HepG2 (cell line): ENCODE measurements around the gene TET2. TPM values are rescaled to one million over a fixed set of nuclear protein-coding genes. Genes with fewer than 3 reads are reported as not detected.
A peak's percentile ranks its signal among the peaks of the same experiment; 100 is the strongest.

ENCODE experiments used
- AHR ChIP-seq: IDR thresholded peaks from 2 replicates; pipeline ENCODE4 v1.6.1; 2018; ENCODE audit warnings: missing genetic modification reagents, missing compliant biosample characterization
- BHLHE40 ChIP-seq: IDR thresholded peaks from 2 replicates; pipeline ENCODE4 v1.6.1; 2011; ENCODE audit warnings: low read length, improper control_type of control experiment
- ELF4 ChIP-seq: sonication (generic); formaldehyde crosslinking; IDR thresholded peaks from 2 replicates; pipeline ENCODE4 v1.5.0; 2020; ENCODE audit warnings: missing genetic modification reagents, mild to moderate bottlenecking, moderate library complexity, borderline replicate concordance
- KDM2A ChIP-seq: sonication (generic); formaldehyde crosslinking; IDR thresholded peaks from 2 replicates; pipeline ENCODE4 v1.4.0; 2020; ENCODE audit warnings: low read depth, missing genetic modification reagents, borderline replicate concordance
- MYC ChIP-seq: sonication (generic); formaldehyde crosslinking; IDR thresholded peaks from 2 replicates; pipeline ENCODE4 v1.9.0; 2021; ENCODE audit warnings: missing genetic modification reagents, borderline replicate concordance
- POLR2AphosphoS2 ChIP-seq: IDR thresholded peaks from 2 replicates; pipeline ENCODE4 v1.6.1; 2011; ENCODE audit warnings: low read depth, low read length, improper control_type of control experiment
- RXRB ChIP-seq: IDR thresholded peaks from 2 replicates; pipeline ENCODE4 v1.6.1; 2016; ENCODE audit warnings: borderline replicate concordance, missing genetic modification reagents, missing compliant biosample characterization
- ZFX ChIP-seq: sonication (generic); formaldehyde crosslinking; IDR thresholded peaks from 2 replicates; pipeline ENCODE4 v1.4.0; 2020; ENCODE audit warnings: mild to moderate bottlenecking, low read depth, missing genetic modification reagents, moderate library complexity
- ZMAT3 ChIP-seq: sonication (generic); formaldehyde crosslinking; conservative IDR thresholded peaks from 2 replicates; pipeline ENCODE4 v1.7.0; 2021; ENCODE audit warnings: missing genetic modification reagents
- ZNF746 ChIP-seq: sonication (generic); formaldehyde crosslinking; IDR thresholded peaks from 2 replicates; pipeline ENCODE4 v1.8.0; 2022; ENCODE audit warnings: mild to moderate bottlenecking, missing genetic modification reagents
- polyA plus RNA-seq, 8 experiments: library from polyadenylated mRNA; depleted of rRNA in 3 of 8; stranded (reverse) in 7 of 8; unstranded in 1 of 8; fragments of >200 nt; fragmentation: Illumina TruSeq in 4 of 8; extraction: Trizol in 4 of 8; gene quantifications; 2 replicates each; pipeline versions ENCODE4 v1.2.1 to v1.2.3, GENCODE V29; 2011 to 2016; ENCODE audit warnings: low read depth in 4 of 8, missing spikeins in 1 of 8, mixed read lengths in 1 of 8; ENCODE audit not compliant: insufficient read depth in 1 of 8
- total RNA-seq, 5 experiments: library from RNA; depleted of rRNA; stranded (reverse); fragments of >200 nt; fragmentation: Illumina TruSeq; extraction: Trizol; gene quantifications; 2 replicates each; pipeline ENCODE4 v1.2.3, GENCODE V29; 2016; ENCODE audit warnings: low read depth in 1 of 5
- TF ChIP-seq, protein P1 (sequence below): sonication (generic); formaldehyde crosslinking; IDR thresholded peaks from 2 replicates; pipeline ENCODE4 v1.8.0; 2023; ENCODE audit warnings: mild to moderate bottlenecking, missing genetic modification reagents
- TF ChIP-seq, protein P2 (sequence below): IDR thresholded peaks from 2 replicates; pipeline ENCODE4 v1.6.1; 2012; ENCODE audit warnings: inconsistent platforms
- TF ChIP-seq, protein P3 (sequence below): sonication (generic); formaldehyde crosslinking; IDR thresholded peaks from 2 replicates; pipeline ENCODE4 v1.5.1; 2020; ENCODE audit warnings: missing genetic modification reagents, mild to moderate bottlenecking, borderline replicate concordance
- TF ChIP-seq, protein P4 (sequence below): sonication (generic); formaldehyde crosslinking; IDR thresholded peaks from 2 replicates; pipeline ENCODE4 v1.5.0; 2020; ENCODE audit warnings: missing genetic modification reagents
- TF ChIP-seq, protein P5 (sequence below): sonication (generic); formaldehyde crosslinking; conservative IDR thresholded peaks from 2 replicates; pipeline ENCODE4 v1.8.1; 2023; ENCODE audit warnings: missing genetic modification reagents
- TF ChIP-seq, protein P6 (sequence below), 2 experiments: fragments of 450-650 bp in 1 of 2; sonication (generic) in 1 of 2; formaldehyde crosslinking in 1 of 2; IDR thresholded peaks; 2 replicates each; pipeline versions ENCODE4 v1.6.1 to v1.8.0; 2016 to 2022; ENCODE audit warnings: antibody characterized with exemption in 1 of 2, mild to moderate bottlenecking in 1 of 2, missing genetic modification reagents in 1 of 2

Gene TET2
- total and polyA plus RNA-seq, 2 of the 13 experiments (the other 11 are each of a cell fraction or from before 2014, with no cell fraction given), result 4.7 to 4.8 TPM

DNA sequence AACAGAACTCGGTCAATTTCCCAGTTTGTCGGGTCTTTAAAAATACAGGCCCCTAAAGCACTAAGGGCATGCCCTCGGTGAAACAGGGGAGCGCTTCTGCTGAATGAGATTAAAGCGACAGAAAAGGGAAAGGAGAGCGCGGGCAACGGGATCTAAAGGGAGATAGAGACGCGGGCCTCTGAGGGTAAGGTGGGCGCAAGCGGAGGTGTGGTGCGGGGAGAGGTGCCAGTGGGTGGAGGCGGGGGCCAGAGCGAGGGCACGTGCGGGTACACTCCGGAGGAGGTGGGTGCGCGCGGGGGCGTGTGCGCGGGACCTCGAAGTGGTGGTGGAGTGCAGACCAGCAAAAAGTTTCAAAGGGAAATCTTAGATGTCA lies 787 bp upstream of the TET2 start (continued):
- TF ChIP-seq, protein P1, sequence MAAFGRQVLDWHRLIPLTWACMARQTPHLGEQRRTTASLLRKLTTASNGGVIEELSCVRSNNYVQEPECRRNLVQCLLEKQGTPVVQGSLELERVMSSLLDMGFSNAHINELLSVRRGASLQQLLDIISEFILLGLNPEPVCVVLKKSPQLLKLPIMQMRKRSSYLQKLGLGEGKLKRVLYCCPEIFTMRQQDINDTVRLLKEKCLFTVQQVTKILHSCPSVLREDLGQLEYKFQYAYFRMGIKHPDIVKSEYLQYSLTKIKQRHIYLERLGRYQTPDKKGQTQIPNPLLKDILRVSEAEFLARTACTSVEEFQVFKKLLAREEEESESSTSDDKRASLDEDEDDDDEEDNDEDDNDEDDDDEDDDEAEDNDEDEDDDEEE (CRISPR knock-in tag), result no peak
- TF ChIP-seq MYC (CRISPR knock-in tag), result peak; percentile 12; the same call in 1 of the 2 replicates
- TF ChIP-seq, protein P2, sequence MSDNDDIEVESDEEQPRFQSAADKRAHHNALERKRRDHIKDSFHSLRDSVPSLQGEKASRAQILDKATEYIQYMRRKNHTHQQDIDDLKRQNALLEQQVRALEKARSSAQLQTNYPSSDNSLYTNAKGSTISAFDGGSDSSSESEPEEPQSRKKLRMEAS, result peak; percentile 53; the same call in 1 of the 2 replicates
- TF ChIP-seq ELF4, result no peak
- peak; percentile 13; the same call in 1 of the 2 replicates for TF ChIP-seq KDM2A (CRISPR knock-in tag)
- TF ChIP-seq AHR (CRISPR knock-in tag), result 0 out of 2 replicates have a peak, but pooled peaks have one; percentile 8
- peak; percentile 46; the same call in 1 of the 2 replicates for TF ChIP-seq BHLHE40
- TF ChIP-seq, protein P3, sequence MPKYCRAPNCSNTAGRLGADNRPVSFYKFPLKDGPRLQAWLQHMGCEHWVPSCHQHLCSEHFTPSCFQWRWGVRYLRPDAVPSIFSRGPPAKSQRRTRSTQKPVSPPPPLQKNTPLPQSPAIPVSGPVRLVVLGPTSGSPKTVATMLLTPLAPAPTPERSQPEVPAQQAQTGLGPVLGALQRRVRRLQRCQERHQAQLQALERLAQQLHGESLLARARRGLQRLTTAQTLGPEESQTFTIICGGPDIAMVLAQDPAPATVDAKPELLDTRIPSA (CRISPR knock-in tag), result no peak
- TF ChIP-seq ZNF746, result no peak
- TF ChIP-seq, protein P4, sequence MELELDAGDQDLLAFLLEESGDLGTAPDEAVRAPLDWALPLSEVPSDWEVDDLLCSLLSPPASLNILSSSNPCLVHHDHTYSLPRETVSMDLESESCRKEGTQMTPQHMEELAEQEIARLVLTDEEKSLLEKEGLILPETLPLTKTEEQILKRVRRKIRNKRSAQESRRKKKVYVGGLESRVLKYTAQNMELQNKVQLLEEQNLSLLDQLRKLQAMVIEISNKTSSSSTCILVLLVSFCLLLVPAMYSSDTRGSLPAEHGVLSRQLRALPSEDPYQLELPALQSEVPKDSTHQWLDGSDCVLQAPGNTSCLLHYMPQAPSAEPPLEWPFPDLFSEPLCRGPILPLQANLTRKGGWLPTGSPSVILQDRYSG, result no peak
- TF ChIP-seq, protein P5, sequence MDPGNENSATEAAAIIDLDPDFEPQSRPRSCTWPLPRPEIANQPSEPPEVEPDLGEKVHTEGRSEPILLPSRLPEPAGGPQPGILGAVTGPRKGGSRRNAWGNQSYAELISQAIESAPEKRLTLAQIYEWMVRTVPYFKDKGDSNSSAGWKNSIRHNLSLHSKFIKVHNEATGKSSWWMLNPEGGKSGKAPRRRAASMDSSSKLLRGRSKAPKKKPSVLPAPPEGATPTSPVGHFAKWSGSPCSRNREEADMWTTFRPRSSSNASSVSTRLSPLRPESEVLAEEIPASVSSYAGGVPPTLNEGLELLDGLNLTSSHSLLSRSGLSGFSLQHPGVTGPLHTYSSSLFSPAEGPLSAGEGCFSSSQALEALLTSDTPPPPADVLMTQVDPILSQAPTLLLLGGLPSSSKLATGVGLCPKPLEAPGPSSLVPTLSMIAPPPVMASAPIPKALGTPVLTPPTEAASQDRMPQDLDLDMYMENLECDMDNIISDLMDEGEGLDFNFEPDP (CRISPR knock-in tag), result no peak
- TF ChIP-seq, protein P6, sequence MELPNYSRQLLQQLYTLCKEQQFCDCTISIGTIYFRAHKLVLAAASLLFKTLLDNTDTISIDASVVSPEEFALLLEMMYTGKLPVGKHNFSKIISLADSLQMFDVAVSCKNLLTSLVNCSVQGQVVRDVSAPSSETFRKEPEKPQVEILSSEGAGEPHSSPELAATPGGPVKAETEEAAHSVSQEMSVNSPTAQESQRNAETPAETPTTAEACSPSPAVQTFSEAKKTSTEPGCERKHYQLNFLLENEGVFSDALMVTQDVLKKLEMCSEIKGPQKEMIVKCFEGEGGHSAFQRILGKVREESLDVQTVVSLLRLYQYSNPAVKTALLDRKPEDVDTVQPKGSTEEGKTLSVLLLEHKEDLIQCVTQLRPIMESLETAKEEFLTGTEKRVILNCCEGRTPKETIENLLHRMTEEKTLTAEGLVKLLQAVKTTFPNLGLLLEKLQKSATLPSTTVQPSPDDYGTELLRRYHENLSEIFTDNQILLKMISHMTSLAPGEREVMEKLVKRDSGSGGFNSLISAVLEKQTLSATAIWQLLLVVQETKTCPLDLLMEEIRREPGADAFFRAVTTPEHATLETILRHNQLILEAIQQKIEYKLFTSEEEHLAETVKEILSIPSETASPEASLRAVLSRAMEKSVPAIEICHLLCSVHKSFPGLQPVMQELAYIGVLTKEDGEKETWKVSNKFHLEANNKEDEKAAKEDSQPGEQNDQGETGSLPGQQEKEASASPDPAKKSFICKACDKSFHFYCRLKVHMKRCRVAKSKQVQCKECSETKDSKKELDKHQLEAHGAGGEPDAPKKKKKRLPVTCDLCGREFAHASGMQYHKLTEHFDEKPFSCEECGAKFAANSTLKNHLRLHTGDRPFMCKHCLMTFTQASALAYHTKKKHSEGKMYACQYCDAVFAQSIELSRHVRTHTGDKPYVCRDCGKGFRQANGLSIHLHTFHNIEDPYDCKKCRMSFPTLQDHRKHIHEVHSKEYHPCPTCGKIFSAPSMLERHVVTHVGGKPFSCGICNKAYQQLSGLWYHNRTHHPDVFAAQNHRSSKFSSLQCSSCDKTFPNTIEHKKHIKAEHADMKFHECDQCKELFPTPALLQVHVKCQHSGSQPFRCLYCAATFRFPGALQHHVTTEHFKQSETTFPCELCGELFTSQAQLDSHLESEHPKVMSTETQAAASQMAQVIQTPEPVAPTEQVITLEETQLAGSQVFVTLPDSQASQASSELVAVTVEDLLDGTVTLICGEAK (IDR thresholded peaks at IDR 0.05), result no peak
- TF ChIP-seq, protein P6 (CRISPR knock-in tag; IDR thresholded peaks at IDR 0.05), result no peak
- no peak for TF ChIP-seq RXRB (CRISPR knock-in tag)
- TF ChIP-seq ZFX, result peak; percentile 6; the same call in 1 of the 2 replicates
- no peak for TF ChIP-seq POLR2AphosphoS2
- no peak for TF ChIP-seq ZMAT3
